Measurements from ENCODE around the gene WHRN. TPM values are rescaled to one million over a fixed set of nuclear protein-coding genes. Genes with fewer than 3 reads are reported as not detected.

The WHRN gene
- total and polyA plus RNA-seq, 9 of the 15 experiments (the other 6 are each of a cell fraction or from before 2014, with no cell fraction given): 0.31 to 14.1 (median 3.0) TPM

- Histone ChIP-seq H3K9me1 (ENCODE audit: control insufficient read depth, insufficient read depth, low read length) (no peaks in the 10 kb centered on the region), H3K9ac (ENCODE audit: insufficient read depth in 1 of 2, low read depth in 2 of 2, low read length in 2 of 2) (no peak overlapping the region), H2AFZ (ENCODE audit: low read depth, low read length) (no peak overlapping the region), H3K36me3 (ENCODE audit: control insufficient read depth, insufficient read depth, low read length) (no peaks in the 10 kb centered on the region), H3K27ac (ENCODE audit: extremely low read depth, low read depth, low read length) (no peak overlapping the region), H3K4me2 (ENCODE audit: insufficient read depth, low read length) (no peak overlapping the region), H3K4me1 (replicated peaks in 1 of 2; ENCODE audit: control insufficient read depth in 2 of 2, insufficient read depth in 2 of 2, low read length in 2 of 2) (peaks cover 0 to 12% of the 10 kb centered on the region in 2 experiments; a peak in 2 of 5 replicates), H4K20me1 (replicated peaks; ENCODE audit: control insufficient read depth, insufficient read depth, low read length) (no peaks in the 10 kb centered on the region), H3K79me2 (ENCODE audit: control insufficient read depth, insufficient read depth, low read length) (no peaks in the 10 kb centered on the region), H3K9me3 (replicated peaks; ENCODE audit: control insufficient read depth, insufficient read depth, low read depth, low read length) (no peaks in the 10 kb centered on the region; the same call in 1 of the 2 replicates), H3K27me3 (ENCODE audit: control insufficient read depth in 2 of 2, insufficient read depth in 2 of 2, low read length in 2 of 2) (peaks cover 11 to 17% of the 10 kb centered on the region in 2 experiments; a peak in 4 of 5 replicates), H3K4me3 (no peak overlapping the region)
- no peak for ATAC-seq
- FAIRE-seq: no peak
- ChIA-PET CTCF (ENCODE audit: low intra/inter-chr PET ratio) (no interaction called here), POLR2A (no interaction called here)
- no peak for DNase-seq (ENCODE audit: extremely low read depth in 1 of 4, low spot score in 3 of 4)
- in situ Hi-C loops (cut with MboI) (no loop called here), intact Hi-C loops (cut with micrococcal nuclease) (no loop called here)
- WGBS (ENCODE audit: insufficient coverage, low coverage, missing lambda C conversion rate): 26% methylated on average over 5 of the region's 5 CpGs
- no peak for TF ChIP-seq CCNT2 (IDR thresholded peaks at IDR 0.05; ENCODE audit: borderline replicate concordance, extremely low read depth, insufficient read length, low read depth, low read length)
- no peak for TF ChIP-seq SPI1 (IDR thresholded peaks at IDR 0.05; ENCODE audit: borderline replicate concordance, low read depth, low read length)
- TF ChIP-seq HOMEZ (CRISPR knock-in tag; IDR thresholded peaks at IDR 0.05): no peak
- TF ChIP-seq SMARCB1 (IDR thresholded peaks at IDR 0.05; ENCODE audit: insufficient read length, low read depth): no peak
- no peak for TF ChIP-seq EWSR1 (IDR thresholded peaks at IDR 0.05; ENCODE audit: borderline replicate concordance, low read depth, partially characterized antibody)
- no peak for TF ChIP-seq ZNF133 (CRISPR knock-in tag; IDR thresholded peaks at IDR 0.05)
- no peak for TF ChIP-seq E2F1 (CRISPR knock-in tag; IDR thresholded peaks at IDR 0.05)
- no peak for TF ChIP-seq SREBF1 (IDR thresholded peaks at IDR 0.05; ENCODE audit: borderline replicate concordance, low read depth, low read length)
- TF ChIP-seq IFI16 (CRISPR knock-in tag; IDR thresholded peaks at IDR 0.05): no peak
- no peak for TF ChIP-seq BDP1 (IDR thresholded peaks at IDR 0.05; ENCODE audit: insufficient read depth, insufficient read length)
- BruUV-seq (replicated peaks): no TSS peak
Measured at GRCh38 chr9:114552706-114553105, 47.4 kb upstream of the WHRN start.

Measured in K562 (cell line).